Gastrocnemius medialis (tissue), 4 donors: ENCODE measurements around the gene DPP4.

Experiments used
- CTCF ChIP-seq, 5 experiments: fragments of 450-650 bp in 3 of 5; fragments of 200-600 bp in 2 of 5; sonication (generic) in 2 of 5; IDR thresholded peaks in 4 of 5; conservative IDR thresholded peaks in 1 of 5; 1 replicate in 4 of 5; 2 replicates in 1 of 5; pipeline ENCODE4 v1.5.1; 2016 to 2019; ENCODE audit warnings: antibody characterized with exemption in 5 of 5, mild to moderate bottlenecking in 3 of 5, moderate library complexity in 3 of 5
- POLR2A ChIP-seq, 2 donors: fragments of 450-650 bp; IDR thresholded peaks; one replicate each; pipeline ENCODE4 v1.6.1; 2017; ENCODE audit warnings: antibody characterized with exemption in 2 of 2, mild to moderate bottlenecking in 2 of 2, moderate library complexity in 2 of 2

GRCh38 chr2:162016080-162016479 is 57.9 kb downstream of the DPP4 start:
- no peak for TF ChIP-seq CTCF (IDR thresholded peaks at IDR 0.05 in 4 of 5, conservative IDR thresholded peaks at IDR 0.05 in 1 of 5)
- TF ChIP-seq POLR2A (IDR thresholded peaks at IDR 0.05) = no peak
